Measurements from ENCODE around the gene PPRC1. TPM values are rescaled to one million over a fixed set of nuclear protein-coding genes. Genes with fewer than 3 reads are reported as not detected.

PPRC1 gene
- total RNA-seq, 1 experiment from 2014 or later = 79.4 TPM

DNA sequence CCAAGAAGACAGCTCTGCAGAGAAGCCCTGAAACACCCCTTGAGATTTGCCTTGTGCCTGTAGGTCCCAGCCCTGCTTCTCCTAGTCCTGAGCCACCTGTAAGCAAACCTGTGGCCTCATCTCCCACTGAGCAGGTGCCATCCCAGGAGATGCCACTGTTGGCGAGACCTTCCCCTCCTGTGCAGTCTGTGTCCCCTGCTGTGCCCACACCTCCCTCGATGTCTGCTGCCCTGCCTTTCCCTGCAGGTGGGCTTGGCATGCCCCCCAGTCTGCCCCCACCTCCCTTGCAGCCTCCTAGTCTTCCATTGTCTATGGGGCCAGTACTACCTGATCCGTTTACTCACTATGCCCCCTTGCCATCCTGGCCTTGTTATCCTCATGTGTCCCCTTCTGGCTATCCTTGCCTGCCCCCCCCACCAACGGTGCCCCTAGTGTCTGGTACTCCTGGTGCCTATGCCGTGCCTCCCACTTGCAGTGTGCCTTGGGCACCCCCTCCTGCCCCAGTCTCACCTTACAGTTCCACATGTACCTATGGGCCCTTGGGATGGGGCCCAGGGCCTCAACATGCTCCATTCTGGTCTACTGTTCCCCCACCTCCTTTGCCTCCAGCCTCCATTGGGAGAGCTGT lies 8.2 kb downstream of the PPRC1 start (continued):
- TF ChIP-seq, protein P1, sequence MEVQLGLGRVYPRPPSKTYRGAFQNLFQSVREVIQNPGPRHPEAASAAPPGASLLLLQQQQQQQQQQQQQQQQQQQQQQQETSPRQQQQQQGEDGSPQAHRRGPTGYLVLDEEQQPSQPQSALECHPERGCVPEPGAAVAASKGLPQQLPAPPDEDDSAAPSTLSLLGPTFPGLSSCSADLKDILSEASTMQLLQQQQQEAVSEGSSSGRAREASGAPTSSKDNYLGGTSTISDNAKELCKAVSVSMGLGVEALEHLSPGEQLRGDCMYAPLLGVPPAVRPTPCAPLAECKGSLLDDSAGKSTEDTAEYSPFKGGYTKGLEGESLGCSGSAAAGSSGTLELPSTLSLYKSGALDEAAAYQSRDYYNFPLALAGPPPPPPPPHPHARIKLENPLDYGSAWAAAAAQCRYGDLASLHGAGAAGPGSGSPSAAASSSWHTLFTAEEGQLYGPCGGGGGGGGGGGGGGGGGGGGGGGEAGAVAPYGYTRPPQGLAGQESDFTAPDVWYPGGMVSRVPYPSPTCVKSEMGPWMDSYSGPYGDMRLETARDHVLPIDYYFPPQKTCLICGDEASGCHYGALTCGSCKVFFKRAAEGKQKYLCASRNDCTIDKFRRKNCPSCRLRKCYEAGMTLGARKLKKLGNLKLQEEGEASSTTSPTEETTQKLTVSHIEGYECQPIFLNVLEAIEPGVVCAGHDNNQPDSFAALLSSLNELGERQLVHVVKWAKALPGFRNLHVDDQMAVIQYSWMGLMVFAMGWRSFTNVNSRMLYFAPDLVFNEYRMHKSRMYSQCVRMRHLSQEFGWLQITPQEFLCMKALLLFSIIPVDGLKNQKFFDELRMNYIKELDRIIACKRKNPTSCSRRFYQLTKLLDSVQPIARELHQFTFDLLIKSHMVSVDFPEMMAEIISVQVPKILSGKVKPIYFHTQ (CRISPR knock-in tag; IDR thresholded peaks at IDR 0.05) = no peak
- TF ChIP-seq IRF1 (CRISPR knock-in tag; IDR thresholded peaks at IDR 0.05) (no peak), FOXP4 (CRISPR knock-in tag; IDR thresholded peaks at IDR 0.05) (no peak), GTF2I (CRISPR knock-in tag; conservative IDR thresholded peaks at IDR 0.05) (no peak), MAX (CRISPR knock-in tag; IDR thresholded peaks at IDR 0.05) (no peak)

DNA sequence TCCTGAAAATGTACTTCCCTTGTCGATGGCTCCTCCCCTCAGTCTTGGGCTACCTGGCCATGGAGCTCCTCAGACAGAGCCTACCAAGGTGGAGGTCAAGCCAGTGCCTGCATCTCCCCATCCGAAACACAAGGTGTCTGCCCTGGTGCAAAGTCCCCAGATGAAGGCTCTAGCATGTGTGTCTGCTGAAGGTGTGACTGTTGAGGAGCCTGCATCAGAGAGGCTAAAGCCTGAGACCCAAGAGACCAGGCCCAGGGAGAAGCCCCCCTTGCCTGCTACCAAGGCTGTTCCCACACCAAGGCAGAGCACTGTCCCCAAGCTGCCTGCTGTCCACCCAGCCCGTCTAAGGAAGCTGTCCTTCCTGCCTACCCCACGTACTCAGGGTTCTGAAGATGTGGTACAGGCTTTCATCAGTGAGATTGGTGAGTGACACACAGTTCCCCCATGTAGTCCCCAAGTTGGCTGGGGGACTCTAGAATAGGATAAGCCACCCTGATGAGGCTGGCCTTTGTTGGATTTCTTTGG lies 8.8 kb downstream of the PPRC1 start:
- CTCF ChIA-PET = no interaction called here
- ATAC-seq = no peak
- no peaks in the 10 kb centered on the region for H3K9me3 Mint-ChIP-seq
- H3K27me3 Mint-ChIP-seq (ENCODE audit: low read depth) = no peaks in the 10 kb centered on the region
- DNase-seq (ENCODE audit: low spot score) = no peak
- POLR2A ChIA-PET = no interaction called here
- H3K36me3 Mint-ChIP-seq = peaks cover 78% of the 10 kb centered on the region
- no peak overlapping the region for H3K4me3 Mint-ChIP-seq
- no peaks in the 10 kb centered on the region for H3K4me1 Mint-ChIP-seq
- H3K27ac Mint-ChIP-seq = no peak overlapping the region
- TF ChIP-seq FOXJ3 (CRISPR knock-in tag; IDR thresholded peaks at IDR 0.05; ENCODE audit: borderline replicate concordance) (no peak), RELA (CRISPR knock-in tag; IDR thresholded peaks at IDR 0.05; ENCODE audit: borderline replicate concordance) (no peak), FOXK1 (CRISPR knock-in tag; IDR thresholded peaks at IDR 0.05) (no peak), GABPB1 (CRISPR knock-in tag; IDR thresholded peaks at IDR 0.05) (no peak), ZNF232 (CRISPR knock-in tag; IDR thresholded peaks at IDR 0.05) (no peak), ZNF423 (CRISPR knock-in tag; IDR thresholded peaks at IDR 0.05) (no peak), RORB (CRISPR knock-in tag; IDR thresholded peaks at IDR 0.05) (no peak), ATF2 (CRISPR knock-in tag; IDR thresholded peaks at IDR 0.05; ENCODE audit: borderline replicate concordance, low read depth) (no peak)
- TF ChIP-seq, protein P2, sequence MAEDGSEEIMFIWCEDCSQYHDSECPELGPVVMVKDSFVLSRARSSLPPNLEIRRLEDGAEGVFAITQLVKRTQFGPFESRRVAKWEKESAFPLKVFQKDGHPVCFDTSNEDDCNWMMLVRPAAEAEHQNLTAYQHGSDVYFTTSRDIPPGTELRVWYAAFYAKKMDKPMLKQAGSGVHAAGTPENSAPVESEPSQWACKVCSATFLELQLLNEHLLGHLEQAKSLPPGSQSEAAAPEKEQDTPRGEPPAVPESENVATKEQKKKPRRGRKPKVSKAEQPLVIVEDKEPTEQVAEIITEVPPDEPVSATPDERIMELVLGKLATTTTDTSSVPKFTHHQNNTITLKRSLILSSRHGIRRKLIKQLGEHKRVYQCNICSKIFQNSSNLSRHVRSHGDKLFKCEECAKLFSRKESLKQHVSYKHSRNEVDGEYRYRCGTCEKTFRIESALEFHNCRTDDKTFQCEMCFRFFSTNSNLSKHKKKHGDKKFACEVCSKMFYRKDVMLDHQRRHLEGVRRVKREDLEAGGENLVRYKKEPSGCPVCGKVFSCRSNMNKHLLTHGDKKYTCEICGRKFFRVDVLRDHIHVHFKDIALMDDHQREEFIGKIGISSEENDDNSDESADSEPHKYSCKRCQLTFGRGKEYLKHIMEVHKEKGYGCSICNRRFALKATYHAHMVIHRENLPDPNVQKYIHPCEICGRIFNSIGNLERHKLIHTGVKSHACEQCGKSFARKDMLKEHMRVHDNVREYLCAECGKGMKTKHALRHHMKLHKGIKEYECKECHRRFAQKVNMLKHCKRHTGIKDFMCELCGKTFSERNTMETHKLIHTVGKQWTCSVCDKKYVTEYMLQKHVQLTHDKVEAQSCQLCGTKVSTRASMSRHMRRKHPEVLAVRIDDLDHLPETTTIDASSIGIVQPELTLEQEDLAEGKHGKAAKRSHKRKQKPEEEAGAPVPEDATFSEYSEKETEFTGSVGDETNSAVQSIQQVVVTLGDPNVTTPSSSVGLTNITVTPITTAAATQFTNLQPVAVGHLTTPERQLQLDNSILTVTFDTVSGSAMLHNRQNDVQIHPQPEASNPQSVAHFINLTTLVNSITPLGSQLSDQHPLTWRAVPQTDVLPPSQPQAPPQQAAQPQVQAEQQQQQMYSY (CRISPR knock-in tag; IDR thresholded peaks at IDR 0.05) = no peak
- TF ChIP-seq, protein P3, sequence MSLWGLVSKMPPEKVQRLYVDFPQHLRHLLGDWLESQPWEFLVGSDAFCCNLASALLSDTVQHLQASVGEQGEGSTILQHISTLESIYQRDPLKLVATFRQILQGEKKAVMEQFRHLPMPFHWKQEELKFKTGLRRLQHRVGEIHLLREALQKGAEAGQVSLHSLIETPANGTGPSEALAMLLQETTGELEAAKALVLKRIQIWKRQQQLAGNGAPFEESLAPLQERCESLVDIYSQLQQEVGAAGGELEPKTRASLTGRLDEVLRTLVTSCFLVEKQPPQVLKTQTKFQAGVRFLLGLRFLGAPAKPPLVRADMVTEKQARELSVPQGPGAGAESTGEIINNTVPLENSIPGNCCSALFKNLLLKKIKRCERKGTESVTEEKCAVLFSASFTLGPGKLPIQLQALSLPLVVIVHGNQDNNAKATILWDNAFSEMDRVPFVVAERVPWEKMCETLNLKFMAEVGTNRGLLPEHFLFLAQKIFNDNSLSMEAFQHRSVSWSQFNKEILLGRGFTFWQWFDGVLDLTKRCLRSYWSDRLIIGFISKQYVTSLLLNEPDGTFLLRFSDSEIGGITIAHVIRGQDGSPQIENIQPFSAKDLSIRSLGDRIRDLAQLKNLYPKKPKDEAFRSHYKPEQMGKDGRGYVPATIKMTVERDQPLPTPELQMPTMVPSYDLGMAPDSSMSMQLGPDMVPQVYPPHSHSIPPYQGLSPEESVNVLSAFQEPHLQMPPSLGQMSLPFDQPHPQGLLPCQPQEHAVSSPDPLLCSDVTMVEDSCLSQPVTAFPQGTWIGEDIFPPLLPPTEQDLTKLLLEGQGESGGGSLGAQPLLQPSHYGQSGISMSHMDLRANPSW (CRISPR knock-in tag; conservative IDR thresholded peaks at IDR 0.05; ENCODE audit: low read depth) = no peak
- TF ChIP-seq, protein P4, sequence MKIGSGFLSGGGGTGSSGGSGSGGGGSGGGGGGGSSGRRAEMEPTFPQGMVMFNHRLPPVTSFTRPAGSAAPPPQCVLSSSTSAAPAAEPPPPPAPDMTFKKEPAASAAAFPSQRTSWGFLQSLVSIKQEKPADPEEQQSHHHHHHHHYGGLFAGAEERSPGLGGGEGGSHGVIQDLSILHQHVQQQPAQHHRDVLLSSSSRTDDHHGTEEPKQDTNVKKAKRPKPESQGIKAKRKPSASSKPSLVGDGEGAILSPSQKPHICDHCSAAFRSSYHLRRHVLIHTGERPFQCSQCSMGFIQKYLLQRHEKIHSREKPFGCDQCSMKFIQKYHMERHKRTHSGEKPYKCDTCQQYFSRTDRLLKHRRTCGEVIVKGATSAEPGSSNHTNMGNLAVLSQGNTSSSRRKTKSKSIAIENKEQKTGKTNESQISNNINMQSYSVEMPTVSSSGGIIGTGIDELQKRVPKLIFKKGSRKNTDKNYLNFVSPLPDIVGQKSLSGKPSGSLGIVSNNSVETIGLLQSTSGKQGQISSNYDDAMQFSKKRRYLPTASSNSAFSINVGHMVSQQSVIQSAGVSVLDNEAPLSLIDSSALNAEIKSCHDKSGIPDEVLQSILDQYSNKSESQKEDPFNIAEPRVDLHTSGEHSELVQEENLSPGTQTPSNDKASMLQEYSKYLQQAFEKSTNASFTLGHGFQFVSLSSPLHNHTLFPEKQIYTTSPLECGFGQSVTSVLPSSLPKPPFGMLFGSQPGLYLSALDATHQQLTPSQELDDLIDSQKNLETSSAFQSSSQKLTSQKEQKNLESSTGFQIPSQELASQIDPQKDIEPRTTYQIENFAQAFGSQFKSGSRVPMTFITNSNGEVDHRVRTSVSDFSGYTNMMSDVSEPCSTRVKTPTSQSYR (CRISPR knock-in tag; IDR thresholded peaks at IDR 0.05) = no peak
- TF ChIP-seq, protein P5, sequence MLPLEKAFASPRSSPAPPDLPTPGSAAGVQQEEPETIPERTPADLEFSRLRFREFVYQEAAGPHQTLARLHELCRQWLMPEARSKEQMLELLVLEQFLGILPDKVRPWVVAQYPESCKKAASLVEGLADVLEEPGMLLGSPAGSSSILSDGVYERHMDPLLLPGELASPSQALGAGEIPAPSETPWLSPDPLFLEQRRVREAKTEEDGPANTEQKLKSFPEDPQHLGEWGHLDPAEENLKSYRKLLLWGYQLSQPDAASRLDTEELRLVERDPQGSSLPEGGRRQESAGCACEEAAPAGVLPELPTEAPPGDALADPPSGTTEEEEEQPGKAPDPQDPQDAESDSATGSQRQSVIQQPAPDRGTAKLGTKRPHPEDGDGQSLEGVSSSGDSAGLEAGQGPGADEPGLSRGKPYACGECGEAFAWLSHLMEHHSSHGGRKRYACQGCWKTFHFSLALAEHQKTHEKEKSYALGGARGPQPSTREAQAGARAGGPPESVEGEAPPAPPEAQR (CRISPR knock-in tag; IDR thresholded peaks at IDR 0.05) = no peak

All from WTC11 (cell line).